NCI-H2081 (cell line): Measurements from ENCODE around the gene SLC25A33.

ENCODE experiments used
- DNase-seq, 2 experiments: peaks; one replicate each; lab custom pipeline; 2025; lab: John Stamatoyannopoulos, UW

The SLC25A33 gene

GRCh38 chr1:9588551-9589143, 49.4 kb downstream of the SLC25A33 start, which contains the start of gene TMEM201:
TMEM201 (plus strand) TSS chr1:9588911; CDS start chr1:9588931, 20 bp downstream.
- DNase-seq: peak; percentile 94

GRCh38 chr1:9589144-9589718, 50.0 kb downstream of the SLC25A33 start:
- DNase-seq: peak in 1 of 2 experiments; percentile 35

- peak in 1 of 2 experiments; percentile 20 for DNase-seq
Observed at GRCh38 chr1:9589719-9590157, 50.5 kb downstream of the SLC25A33 start.

- DNase-seq: no peak
Observed at GRCh38 chr1:9590201-9590600, 50.9 kb downstream of the SLC25A33 start.

GRCh38 chr1:9590945-9591668, 51.8 kb downstream of the SLC25A33 start:
- DNase-seq: no peak

GRCh38 chr1:9591669-9592509, 52.6 kb downstream of the SLC25A33 start:
- no peak for DNase-seq

- DNase-seq: no peak
Observed at GRCh38 chr1:9592510-9593075, 53.3 kb downstream of the SLC25A33 start.

- DNase-seq: no peak
Observed at GRCh38 chr1:9593147-9593491, 53.9 kb downstream of the SLC25A33 start.

- peak; percentile 88 to 92 for DNase-seq
Observed at GRCh38 chr1:9593492-9594465, 54.5 kb downstream of the SLC25A33 start.

- DNase-seq: no peak
Observed at GRCh38 chr1:9594471-9595155, 55.3 kb downstream of the SLC25A33 start.

GRCh38 chr1:9595156-9595967, 56.1 kb downstream of the SLC25A33 start:
- no peak for DNase-seq

- DNase-seq: no peak
Observed at GRCh38 chr1:9595968-9596340, 56.7 kb downstream of the SLC25A33 start.

- peak in 1 of 2 experiments; percentile 28 for DNase-seq
Observed at GRCh38 chr1:9596415-9597123, 57.3 kb downstream of the SLC25A33 start.

GRCh38 chr1:9597361-9598315, 58.4 kb downstream of the SLC25A33 start:
- DNase-seq: no peak

- DNase-seq: no peak
Observed at GRCh38 chr1:9598316-9598700, 59.0 kb downstream of the SLC25A33 start.

GRCh38 chr1:9599741-9600140, 60.5 kb downstream of the SLC25A33 start:
- DNase-seq: no peak
